AG09319 (cell line): ENCODE measurements around the gene NUMA1.

Source experiments
- DNase-seq: peaks from one replicate; pipeline ENCODE4 v3.0.0-alpha.2; 2010; ENCODE audit warnings: low read depth; ENCODE audit errors: extremely low read depth
- TF ChIP-seq, protein P1 (sequence below): IDR thresholded peaks from 2 replicates; pipeline ENCODE4 v1.5.1; 2011; ENCODE audit warnings: low read depth, mild to moderate bottlenecking, inconsistent platforms, low read length, moderate library complexity

The NUMA1 gene

DNA sequence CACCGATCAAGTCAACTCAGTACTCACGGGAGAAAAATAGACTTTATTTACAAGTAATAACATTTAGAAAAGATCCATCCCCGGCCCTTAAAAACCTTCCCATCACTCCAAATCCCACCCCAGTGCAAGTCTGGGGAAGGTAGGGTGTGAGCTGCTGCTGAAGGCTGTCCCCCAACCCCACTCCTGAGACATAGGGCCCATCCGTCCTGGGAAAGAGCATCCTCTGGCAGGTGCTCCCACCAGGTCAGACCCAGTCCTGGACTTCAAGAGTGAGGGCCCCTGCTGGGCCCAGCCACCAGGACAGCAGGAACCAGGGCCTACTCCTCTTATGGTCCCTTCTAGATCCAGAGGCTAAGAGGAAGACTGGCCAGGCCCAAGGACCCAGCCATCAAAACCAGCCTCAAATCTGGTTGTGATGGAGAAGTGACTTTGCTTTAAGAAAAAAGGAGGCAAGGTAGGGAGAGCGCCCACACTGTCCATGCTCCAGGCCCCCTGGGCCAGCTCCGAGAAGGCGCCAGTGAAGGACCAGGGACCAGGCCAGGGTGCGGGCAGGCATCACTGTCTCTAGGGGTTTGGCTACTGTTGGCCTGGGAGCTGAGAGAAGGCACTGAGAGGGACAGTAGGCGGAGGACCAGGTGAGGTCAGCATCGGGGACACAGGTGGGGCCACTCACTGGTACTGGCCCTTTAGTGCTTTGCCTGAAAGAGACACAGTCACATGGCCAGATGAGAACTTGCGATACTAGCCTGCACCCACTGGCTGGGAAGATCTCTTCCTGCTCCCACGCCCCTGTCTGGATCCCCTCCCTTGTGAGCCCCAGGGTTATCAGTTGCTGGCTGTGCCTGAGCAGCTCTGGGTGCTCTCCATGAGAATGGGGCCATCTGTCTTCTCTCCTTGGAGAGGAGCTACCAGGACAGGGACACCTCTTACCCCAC is 77.2 kb downstream of the NUMA1 start:
- DNase-seq = no peak
- TF ChIP-seq, protein P1, sequence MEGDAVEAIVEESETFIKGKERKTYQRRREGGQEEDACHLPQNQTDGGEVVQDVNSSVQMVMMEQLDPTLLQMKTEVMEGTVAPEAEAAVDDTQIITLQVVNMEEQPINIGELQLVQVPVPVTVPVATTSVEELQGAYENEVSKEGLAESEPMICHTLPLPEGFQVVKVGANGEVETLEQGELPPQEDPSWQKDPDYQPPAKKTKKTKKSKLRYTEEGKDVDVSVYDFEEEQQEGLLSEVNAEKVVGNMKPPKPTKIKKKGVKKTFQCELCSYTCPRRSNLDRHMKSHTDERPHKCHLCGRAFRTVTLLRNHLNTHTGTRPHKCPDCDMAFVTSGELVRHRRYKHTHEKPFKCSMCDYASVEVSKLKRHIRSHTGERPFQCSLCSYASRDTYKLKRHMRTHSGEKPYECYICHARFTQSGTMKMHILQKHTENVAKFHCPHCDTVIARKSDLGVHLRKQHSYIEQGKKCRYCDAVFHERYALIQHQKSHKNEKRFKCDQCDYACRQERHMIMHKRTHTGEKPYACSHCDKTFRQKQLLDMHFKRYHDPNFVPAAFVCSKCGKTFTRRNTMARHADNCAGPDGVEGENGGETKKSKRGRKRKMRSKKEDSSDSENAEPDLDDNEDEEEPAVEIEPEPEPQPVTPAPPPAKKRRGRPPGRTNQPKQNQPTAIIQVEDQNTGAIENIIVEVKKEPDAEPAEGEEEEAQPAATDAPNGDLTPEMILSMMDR = no peak

DNA sequence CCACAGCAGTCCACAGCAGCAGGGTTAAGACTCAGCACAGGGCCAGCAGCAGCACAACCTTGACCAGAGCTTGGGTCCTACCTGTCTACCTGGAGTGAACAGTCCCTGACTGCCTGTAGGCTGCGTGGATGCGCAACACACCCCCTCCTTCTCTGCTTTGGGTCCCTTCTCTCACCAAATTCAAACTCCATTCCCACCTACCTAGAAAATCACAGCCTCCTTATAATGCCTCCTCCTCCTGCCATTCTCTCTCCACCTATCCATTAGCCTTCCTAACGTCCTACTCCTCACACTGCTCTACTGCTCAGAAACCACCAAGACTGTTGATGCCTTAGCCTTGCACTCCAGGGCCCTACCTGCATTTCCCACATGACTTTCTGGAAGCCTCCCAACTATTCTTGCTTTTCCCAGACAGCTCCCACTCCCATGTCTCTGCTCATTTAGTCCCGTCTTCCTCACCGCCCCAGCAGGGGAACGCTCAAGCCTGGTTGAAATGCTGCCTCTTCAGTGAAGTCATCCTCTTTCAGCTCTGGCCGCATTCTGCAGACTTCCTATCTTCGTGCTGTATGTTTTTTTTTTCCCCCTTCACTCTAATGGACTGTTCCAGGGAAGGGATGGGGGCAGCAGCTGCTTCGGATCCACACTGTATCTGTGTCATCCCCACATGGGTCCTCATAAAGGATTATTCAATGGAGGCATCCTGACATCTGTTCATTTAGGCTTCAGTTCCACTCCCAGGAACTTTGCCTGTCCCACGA is 78.3 kb downstream of the NUMA1 start:
- TF ChIP-seq, protein P1 = no peak
- DNase-seq = no peak

DNA sequence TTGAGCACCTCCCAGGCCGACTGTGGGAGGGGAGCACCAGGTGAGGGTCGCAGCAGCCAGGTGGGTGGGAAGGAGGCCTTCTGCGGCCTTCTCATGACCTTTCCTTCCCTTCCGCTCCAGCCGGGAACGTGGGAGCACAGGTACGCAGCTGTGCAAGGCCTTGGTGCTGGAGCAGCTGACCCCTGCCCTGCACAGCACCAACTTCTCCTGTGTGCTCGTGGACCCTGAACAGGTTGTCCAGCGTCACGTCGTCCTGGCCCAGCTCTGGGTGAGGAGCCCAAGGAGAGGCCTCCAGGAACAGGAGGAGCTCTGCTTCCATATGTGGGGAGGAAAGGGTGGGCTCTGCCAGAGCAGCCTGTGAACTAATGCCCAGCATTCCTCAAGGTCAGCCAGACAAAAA is 79.1 kb downstream of the NUMA1 start:
- DNase-seq = no peak
- TF ChIP-seq, protein P1 = no peak

DNA sequence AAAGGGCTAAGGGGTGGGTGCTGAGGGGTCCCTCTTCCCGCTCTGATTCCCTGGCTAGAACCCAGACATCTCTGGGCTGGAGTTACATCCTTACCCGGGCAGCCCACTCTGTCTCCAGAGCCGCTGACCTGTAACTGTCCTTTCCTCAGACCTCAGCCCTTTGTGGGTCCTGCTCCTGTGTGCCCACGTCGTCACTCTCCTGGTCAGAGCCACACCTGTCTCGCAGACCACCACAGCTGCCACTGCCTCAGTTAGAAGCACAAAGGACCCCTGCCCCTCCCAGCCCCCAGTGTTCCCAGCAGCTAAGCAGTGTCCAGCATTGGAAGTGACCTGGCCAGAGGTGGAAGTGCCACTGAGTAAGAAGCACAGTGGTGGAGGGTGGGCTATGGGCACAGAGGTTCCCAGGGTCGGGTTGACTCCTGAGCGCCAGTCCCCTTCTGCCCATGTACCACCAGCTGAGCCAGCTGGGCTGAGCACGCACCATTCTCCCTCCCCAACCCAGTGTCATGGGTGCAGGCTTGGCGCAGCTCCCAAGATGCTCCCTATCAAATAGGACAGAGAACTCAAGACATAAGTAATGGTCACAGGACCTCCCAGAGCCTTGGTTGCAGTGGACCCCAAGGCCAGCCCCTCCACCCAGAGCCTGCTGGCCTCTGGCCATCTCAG is 80.0 kb downstream of the NUMA1 start:
- TF ChIP-seq, protein P1 = no peak
- DNase-seq = no peak

DNA sequence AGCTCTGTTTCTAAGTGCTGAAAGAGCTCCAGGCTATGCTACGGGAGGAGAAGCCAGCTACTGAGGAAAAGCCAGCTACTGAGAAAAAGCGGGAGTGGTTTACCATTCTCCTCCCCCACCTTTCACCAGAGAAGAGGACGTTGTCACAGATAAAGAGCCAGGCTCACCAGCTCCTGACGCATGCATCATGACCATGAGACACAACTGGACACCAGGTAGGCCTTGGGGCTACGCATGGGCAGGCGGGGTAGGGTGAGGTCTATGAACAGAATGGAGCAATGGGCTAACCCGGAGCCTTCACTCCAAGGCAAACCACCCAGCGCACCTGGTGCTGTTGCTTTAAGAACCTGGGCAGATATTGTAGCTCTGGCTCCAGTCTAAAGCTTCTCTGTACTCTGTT is 80.5 kb downstream of the NUMA1 start:
- no peak for DNase-seq
- TF ChIP-seq, protein P1 = no peak

DNA sequence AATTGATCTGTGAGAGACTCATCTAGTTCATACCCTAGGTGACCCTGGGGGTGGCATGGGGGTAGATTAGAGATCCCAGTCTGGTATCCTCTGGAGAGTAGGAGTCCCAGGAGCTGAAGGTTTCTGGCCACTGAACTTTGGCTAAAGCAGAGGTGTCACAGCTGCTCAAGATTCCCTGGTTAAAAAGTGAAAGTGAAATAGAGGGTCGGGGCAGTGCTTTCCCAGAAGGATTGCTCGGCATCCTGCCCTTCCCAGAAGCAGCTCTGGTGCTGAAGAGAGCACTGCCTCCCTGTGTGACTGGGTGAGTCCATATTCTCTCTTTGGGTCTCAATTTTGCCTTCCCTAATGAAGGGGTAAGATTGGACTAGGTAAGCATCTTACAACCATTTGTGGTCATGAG is 81.0 kb downstream of the NUMA1 start:
- DNase-seq = no peak
- TF ChIP-seq, protein P1 = no peak
